KMS-11 (cell line): ENCODE measurements around the gene MYADM.
"Not testable (repeated sequence)": the region's sequence is repeated elsewhere in the genome, so short reads cannot be mapped to it uniquely, and the experiment has no call there.

Experiments used
- H2AFZ ChIP-seq: fragments of 200-600 bp; sonication (generic); 2 replicates; pipeline ENCODE4 v1.6.1; 2016; ENCODE audit warnings: antibody characterized with exemption, mixed run types, low read depth
- H3K27ac ChIP-seq: fragments of 200-600 bp; sonication (generic); 2 replicates; pipeline ENCODE4 v1.6.1; 2016; ENCODE audit warnings: mild to moderate bottlenecking, mixed run types
- H3K27me3 ChIP-seq: fragments of 200-600 bp; sonication (generic); 2 replicates; pipeline ENCODE4 v1.6.1; 2017; ENCODE audit warnings: mild to moderate bottlenecking, low read depth, mixed run types, moderate library complexity; ENCODE audit not compliant: insufficient read depth
- H3K36me3 ChIP-seq: fragments of 200-600 bp; sonication (generic); 2 replicates; pipeline ENCODE4 v1.6.1; 2017; ENCODE audit warnings: mild to moderate bottlenecking, mixed run types; ENCODE audit not compliant: insufficient read depth
- H3K4me1 ChIP-seq: fragments of 200-600 bp; sonication (generic); 2 replicates; pipeline ENCODE4 v1.6.1; 2016; ENCODE audit warnings: mild to moderate bottlenecking, low read depth, mixed run types; ENCODE audit not compliant: poor library complexity, severe bottlenecking
- H3K4me2 ChIP-seq: fragments of 200-600 bp; sonication (generic); 2 replicates; pipeline ENCODE4 v1.7.0; 2016; ENCODE audit warnings: mild to moderate bottlenecking, mixed run types
- H3K4me3 ChIP-seq: fragments of 200-600 bp; sonication (generic); IDR thresholded peaks from 2 replicates; pipeline ENCODE4 v1.6.1; 2017; ENCODE audit warnings: low read depth, low read length, mixed read lengths; ENCODE audit not compliant: insufficient read depth
- H3K79me2 ChIP-seq: fragments of 200-600 bp; sonication (generic); 2 replicates; pipeline ENCODE4 v1.6.1; 2016; ENCODE audit warnings: low read depth, mixed run types; ENCODE audit not compliant: insufficient read depth
- H3K9ac ChIP-seq: fragments of 200-600 bp; sonication (generic); 2 replicates; pipeline ENCODE4 v1.6.1; 2016; ENCODE audit warnings: mild to moderate bottlenecking, mixed run types
- H4K20me1 ChIP-seq: fragments of 200-600 bp; sonication (generic); 2 replicates; pipeline ENCODE4 v1.6.1; 2016; ENCODE audit warnings: mild to moderate bottlenecking, mixed run types; ENCODE audit not compliant: insufficient read depth
- CTCF ChIP-seq: fragments of 200-600 bp; sonication (generic); conservative IDR thresholded peaks from 2 replicates; pipeline ENCODE4 v1.6.1; 2017; ENCODE audit warnings: low read depth, mild to moderate bottlenecking, antibody characterized with exemption, low read length, moderate library complexity, mixed read lengths

The MYADM gene

GRCh38 chr19:53868091-53868891, 608 bp downstream of the MYADM start:
- Histone ChIP-seq H3K27me3 (no peaks in the 10 kb centered on the region; the same call in 1 of the 2 replicates), H3K79me2 (no peaks in the 10 kb centered on the region), H3K4me3 (no peak overlapping the region), H3K4me1 (no peaks in the 10 kb centered on the region), H3K36me3 (no peaks in the 10 kb centered on the region), H3K9ac (no peak overlapping the region), H4K20me1 (no peaks in the 10 kb centered on the region), H3K27ac (no peak overlapping the region), H2AFZ (no peak overlapping the region), H3K4me2 (no peak overlapping the region)
- no peak for TF ChIP-seq CTCF

- Histone ChIP-seq H3K79me2 (no peaks in the 10 kb centered on the region), H3K4me3 (no peak overlapping the region), H4K20me1 (no peaks in the 10 kb centered on the region), H3K27me3 (no peaks in the 10 kb centered on the region; the same call in 1 of the 2 replicates), H3K36me3 (no peaks in the 10 kb centered on the region), H3K4me2 (no peak overlapping the region), H3K27ac (no peak overlapping the region), H2AFZ (no peak overlapping the region), H3K4me1 (no peaks in the 10 kb centered on the region), H3K9ac (no peak overlapping the region)
- TF ChIP-seq CTCF = no peak
Measured at GRCh38 chr19:53868892-53869804, 1.5 kb downstream of the MYADM start.

- not testable (repeated sequence) for H4K20me1 ChIP-seq, H3K4me1 ChIP-seq, H3K36me3 ChIP-seq, H3K27ac ChIP-seq, H3K4me3 ChIP-seq, H3K4me2 ChIP-seq, H3K79me2 ChIP-seq, H2AFZ ChIP-seq, H3K9ac ChIP-seq, H3K27me3 ChIP-seq
Measured at GRCh38 chr19:53869805-53870484, 2.3 kb downstream of the MYADM start.

- Histone ChIP-seq H4K20me1 (no peaks in the 10 kb centered on the region), H2AFZ (no peak overlapping the region), H3K4me2 (no peak overlapping the region), H3K36me3 (no peaks in the 10 kb centered on the region), H3K27me3 (no peaks in the 10 kb centered on the region; the same call in 1 of the 2 replicates), H3K9ac (no peak overlapping the region), H3K27ac (no peak overlapping the region), H3K79me2 (no peaks in the 10 kb centered on the region), H3K4me1 (no peaks in the 10 kb centered on the region), H3K4me3 (no peak overlapping the region)
- no peak for TF ChIP-seq CTCF
Measured at GRCh38 chr19:53870485-53870844, 2.8 kb downstream of the MYADM start.
